Smooth muscle cell of the brain vasculature (primary cell): ENCODE data around the gene FAM50A.

Experiments used
- DNase-seq: peaks from one replicate; pipeline ENCODE4 v3.0.0-alpha.2; 2012; ENCODE audit warnings: low read depth, low spot score

Gene FAM50A

GRCh38 chrX:154439841-154440240 is 4.1 kb upstream of the FAM50A start:
- no peak for DNase-seq

- DNase-seq: no peak
Measured at GRCh38 chrX:154440623-154441357, 3.2 kb upstream of the FAM50A start.

GRCh38 chrX:154441564-154441963 is 2.4 kb upstream of the FAM50A start:
- no peak for DNase-seq

GRCh38 chrX:154441984-154442707 is 1.8 kb upstream of the FAM50A start:
- no peak for DNase-seq

- DNase-seq: no peak
Measured at GRCh38 chrX:154443479-154443910, 446 bp upstream of the FAM50A start.

DNA sequence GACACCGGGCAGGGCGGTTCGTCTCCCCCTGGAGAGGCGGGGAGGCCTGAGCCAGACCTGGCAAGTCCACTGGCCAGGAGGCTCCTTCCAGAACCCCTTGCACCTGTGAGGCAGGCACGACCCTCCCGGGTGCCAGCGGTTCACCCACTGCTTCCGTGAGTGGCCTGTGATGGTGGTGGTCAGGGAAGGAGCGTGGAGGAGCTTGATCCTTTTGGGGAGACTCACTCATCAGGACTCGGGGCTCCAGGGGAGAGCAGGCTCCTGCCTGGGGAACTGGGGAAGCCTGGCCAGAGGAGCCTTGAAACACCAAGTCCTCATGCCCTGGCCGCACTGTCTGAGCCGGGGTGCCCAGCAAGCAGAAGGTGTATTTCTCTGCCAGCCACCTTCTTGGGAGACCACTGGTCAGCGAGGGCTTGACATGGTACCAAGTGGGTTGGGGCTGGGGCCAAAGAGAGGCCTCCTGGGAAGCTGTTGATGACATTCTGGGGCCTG is 860 bp downstream of the FAM50A start:
- DNase-seq: no peak

DNA sequence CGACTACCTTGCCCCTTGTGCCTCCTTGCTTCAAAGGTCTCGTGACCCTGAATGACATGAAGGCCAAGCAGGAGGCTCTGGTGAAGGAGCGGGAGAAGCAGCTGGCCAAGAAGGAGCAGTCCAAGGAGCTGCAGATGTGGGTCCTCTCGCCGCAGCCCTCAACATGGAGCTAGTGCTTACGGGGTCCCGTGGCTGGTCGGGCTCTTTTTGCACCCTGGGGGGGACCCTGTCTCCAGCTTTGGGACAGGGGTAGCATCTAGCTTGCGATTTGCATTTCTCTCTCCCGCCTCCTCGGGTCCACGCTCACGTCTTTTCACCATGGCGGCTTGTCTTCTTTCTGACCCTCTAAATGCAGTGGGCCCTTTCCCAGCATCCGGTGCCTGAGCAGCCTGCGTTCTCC is 1.8 kb downstream of the FAM50A start:
- no peak for DNase-seq

DNA sequence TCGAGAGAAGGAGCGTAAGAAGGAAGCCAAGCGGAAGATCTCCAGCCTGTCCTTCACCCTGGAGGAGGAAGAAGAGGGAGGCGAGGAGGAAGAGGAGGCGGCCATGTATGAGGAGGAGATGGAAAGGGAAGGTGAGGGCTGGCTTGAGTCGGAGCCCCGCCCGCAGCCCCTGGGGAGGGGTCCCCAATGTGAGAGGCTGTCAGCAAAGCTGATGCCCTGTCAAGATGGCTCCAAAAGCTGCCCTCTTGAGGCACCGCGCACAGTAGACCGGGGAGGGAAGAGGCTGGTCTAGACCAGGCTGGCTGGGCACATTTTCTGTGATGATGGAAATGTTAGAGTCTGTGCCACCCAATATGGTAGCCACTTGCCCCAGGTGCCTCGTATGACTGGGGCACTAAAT is 2.5 kb downstream of the FAM50A start:
- no peak for DNase-seq

- DNase-seq: no peak
Measured at GRCh38 chrX:154448484-154448883, 4.5 kb downstream of the FAM50A start.

DNA sequence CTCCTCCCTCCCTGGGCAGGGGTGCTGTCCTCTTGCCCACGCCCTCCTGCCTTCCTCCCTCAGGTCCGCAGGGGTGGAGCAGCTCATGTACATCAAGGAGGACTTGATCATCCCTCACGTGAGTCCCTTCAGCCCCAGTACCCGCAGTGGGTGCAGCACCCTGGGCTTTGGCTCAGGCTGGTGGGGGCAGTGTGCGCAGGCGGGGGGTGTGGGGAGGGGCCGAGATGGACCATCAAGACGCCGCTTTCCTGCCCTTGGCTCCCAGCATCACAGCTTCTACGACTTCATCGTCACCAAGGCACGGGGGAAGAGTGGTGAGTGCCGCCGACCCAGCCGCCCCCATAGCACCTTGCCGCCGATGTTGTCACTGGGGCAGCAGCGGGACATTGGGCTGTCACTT is 5.7 kb downstream of the FAM50A start:
- DNase-seq: no peak

GRCh38 chrX:154450312-154450711 is 6.4 kb downstream of the FAM50A start:
- DNase-seq: no peak

- no peak for DNase-seq
Measured at GRCh38 chrX:154452823-154453222, 8.9 kb downstream of the FAM50A start.

- DNase-seq: no peak
Measured at GRCh38 chrX:154457491-154458115, 13.7 kb downstream of the FAM50A start.

DNA sequence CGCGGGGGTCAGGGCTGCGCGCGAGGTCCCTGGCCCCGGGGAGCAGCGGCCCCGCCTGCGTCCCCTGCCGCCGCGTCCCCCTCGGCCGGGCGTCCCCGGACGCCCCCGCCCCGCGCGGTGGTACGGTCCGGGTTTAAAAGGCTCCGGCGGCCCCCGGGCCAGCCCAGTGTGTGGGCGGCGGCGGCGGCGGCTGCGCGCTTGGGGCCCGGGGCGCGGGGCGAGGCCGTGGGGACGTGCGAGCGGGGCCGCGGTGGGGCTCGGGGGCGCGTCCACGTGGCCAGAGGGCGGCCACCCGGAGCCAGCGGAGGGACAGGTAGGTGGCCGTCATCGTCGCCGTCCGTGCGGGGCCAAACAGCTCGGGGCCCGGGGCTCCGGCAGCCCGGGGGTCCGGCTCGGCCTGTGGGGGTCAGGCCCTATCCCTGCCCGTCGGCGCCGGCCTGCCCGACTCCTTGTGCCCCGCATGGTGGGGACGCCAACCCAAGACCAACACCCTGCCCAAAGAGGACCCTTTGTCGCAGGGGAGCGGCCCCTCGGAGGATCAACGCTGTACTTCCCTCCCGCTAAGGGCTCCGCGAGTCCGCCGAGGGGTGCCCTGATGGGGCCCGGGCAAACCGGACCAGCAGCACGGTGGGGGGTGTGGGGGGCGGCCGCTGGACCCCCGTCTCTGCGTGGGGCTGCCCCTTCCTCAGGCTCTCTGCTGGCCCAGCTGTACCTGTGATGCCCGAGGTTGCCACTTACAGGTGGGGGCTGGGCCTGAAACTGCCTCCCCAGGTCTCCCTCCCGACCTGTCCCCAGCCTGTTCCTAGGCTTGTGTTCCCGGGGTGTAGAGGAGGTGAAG is 14.4 kb downstream of the FAM50A start, which contains the start of gene PLXNA3:
TSS of gene PLXNA3 (plus strand) at position 166 of the 838 bp plus-strand sequence. CDS start 1,903 bp downstream, outside the sequence.
- DNase-seq: no peak

DNA sequence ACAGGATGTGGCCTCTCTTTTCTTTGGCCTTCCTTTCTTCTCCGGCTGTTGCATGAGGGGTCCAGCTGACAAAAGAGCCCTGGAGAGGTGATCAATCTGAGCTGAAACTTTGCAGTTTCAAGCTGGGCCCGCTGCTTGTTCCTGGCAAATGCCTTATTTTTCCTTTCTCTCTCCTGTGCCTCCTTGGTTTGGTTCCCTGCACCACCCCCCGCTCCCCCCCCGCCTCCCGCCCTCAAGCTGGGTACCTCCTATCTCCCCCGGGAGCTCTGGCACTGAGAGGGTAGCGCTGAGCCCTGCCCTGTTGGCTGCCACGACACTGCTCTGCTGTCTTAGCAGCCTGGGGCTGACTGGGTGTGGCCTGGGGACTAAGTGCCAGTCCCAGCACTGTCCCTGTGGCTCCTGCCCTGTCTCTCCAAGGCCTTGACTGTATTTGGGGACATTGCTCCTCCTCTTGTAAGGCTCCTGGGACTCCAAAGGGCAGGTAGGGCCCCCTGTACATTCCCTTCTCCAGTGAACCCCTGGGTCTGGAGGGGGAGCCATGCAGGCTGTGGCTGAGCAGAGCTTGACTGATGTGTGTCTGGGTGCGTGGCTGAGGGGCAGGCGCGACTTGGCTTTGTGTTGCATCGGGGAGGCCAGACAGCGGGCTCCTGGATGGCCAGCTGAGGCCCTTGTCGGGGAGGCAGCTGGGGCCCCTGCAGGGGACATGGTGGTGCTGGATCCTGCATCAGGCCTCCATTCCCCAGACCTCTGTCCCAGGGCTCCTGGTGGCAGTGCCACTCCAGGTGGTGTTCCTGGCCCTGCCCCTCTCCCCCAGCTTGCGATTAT is 15.2 kb downstream of the FAM50A start:
- DNase-seq: no peak

- DNase-seq: no peak
Measured at GRCh38 chrX:154459832-154460231, 15.9 kb downstream of the FAM50A start.

DNA sequence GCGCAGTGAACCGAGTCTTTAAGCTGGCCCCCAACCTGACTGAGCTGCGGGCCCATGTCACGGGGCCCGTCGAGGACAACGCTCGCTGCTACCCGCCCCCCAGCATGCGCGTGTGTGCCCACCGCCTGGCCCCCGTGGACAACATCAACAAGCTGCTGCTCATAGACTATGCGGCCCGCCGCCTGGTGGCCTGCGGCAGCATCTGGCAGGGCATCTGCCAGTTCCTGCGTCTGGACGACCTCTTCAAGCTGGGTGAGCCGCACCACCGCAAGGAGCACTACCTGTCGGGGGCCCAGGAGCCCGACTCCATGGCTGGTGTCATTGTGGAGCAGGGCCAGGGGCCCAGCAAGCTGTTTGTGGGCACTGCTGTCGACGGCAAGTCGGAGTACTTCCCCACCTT is 16.4 kb downstream of the FAM50A start:
- no peak for DNase-seq

- DNase-seq: no peak
Measured at GRCh38 chrX:154462396-154462795, 18.5 kb downstream of the FAM50A start.

DNA sequence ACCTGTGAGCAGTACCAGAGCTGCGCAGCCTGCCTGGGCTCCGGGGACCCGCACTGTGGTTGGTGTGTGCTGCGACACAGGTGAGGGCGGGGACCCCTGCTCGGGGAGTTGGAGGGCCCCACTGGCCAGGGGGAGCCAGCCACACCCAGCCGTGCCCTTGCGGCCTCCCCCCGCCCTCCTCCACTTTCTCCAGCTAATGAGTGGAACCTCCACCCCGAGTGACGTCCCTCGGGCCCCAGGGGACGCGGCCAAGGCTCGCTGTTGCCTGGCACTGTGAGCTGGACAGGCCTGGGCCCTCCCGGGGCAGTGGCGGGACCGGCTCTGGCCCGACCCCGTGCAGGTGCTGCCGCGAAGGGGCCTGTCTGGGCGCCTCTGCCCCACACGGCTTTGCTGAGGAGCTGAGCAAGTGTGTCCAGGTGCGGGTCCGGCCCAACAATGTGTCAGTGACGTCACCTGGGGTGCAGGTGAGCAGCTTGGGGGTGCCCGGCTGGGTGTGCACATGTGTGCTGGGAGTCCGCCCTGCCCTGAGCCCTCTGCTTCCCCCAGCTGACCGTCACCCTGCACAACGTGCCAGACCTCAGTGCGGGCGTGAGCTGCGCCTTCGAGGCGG is 19.8 kb downstream of the FAM50A start:
- no peak for DNase-seq

GRCh38 chrX:154464806-154465365 is 20.9 kb downstream of the FAM50A start:
- DNase-seq: no peak
